Measurements from ENCODE around the gene MCM9.

DNA sequence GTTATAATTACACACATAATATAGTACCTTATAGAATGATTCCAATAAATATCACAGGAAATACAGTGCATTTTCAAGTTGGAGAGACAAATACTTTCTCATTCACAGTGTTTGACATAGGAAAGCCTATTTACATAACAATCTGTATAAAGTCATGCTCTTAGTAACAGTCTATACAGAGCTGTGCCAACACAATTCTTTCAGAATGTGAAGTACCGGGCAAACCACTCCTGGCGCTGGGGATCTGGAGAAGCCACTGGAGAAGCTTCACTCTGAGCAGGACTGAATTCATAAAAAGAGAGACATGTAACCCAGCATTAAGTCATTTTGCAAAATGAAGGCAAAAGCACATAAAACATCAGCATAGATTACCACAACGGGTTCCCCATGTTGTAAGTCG, 24.9 kb upstream of the MCM9 start:
- TF ChIP-seq POLR2A (IDR thresholded peaks at IDR 0.05): no peak
- TF ChIP-seq, protein P1, sequence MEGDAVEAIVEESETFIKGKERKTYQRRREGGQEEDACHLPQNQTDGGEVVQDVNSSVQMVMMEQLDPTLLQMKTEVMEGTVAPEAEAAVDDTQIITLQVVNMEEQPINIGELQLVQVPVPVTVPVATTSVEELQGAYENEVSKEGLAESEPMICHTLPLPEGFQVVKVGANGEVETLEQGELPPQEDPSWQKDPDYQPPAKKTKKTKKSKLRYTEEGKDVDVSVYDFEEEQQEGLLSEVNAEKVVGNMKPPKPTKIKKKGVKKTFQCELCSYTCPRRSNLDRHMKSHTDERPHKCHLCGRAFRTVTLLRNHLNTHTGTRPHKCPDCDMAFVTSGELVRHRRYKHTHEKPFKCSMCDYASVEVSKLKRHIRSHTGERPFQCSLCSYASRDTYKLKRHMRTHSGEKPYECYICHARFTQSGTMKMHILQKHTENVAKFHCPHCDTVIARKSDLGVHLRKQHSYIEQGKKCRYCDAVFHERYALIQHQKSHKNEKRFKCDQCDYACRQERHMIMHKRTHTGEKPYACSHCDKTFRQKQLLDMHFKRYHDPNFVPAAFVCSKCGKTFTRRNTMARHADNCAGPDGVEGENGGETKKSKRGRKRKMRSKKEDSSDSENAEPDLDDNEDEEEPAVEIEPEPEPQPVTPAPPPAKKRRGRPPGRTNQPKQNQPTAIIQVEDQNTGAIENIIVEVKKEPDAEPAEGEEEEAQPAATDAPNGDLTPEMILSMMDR (IDR thresholded peaks at IDR 0.05): no peak

All from body of pancreas (tissue), 4 donors.